PC-3 (cell line): Measurements from ENCODE around the gene ACTG1.

Source experiments
- CTCF ChIP-seq: fragments of 300-600 bp; sonication (generic); conservative IDR thresholded peaks from 2 replicates; pipeline ENCODE4 v1.5.1; 2017; ENCODE audit warnings: antibody characterized with exemption, low read depth, mild to moderate bottlenecking, low read length
- EZH2 ChIP-seq: fragments of 300-600 bp; sonication (generic); IDR thresholded peaks from one replicate; pipeline ENCODE4 v1.6.1; 2017; ENCODE audit warnings: antibody characterized with exemption, mild to moderate bottlenecking, low read length; ENCODE audit not compliant: unreplicated experiment
- EZH2phosphoT487 ChIP-seq: fragments of 300-600 bp; sonication (generic); IDR thresholded peaks from 2 replicates; pipeline ENCODE4 v1.6.1; 2018; ENCODE audit warnings: mild to moderate bottlenecking, antibody characterized with exemption, low read length, borderline replicate concordance

DNA sequence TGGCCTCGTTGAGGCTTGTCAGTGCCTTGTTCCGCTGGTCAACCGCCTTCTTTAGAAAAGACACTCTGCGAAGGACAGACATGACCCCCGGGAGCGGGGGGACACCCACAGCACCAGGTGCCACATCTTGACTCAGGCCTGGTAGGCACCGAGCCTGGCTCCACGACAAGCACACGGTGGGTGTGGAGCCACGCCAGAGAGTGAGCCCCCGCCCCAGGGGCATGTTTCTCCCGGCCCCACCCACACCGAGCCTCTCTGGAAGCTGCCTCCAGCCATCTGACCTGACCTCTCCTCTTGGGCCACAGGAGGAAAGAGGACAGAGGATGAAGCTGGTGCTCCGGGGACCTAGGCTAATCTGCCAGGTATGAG lies 35.0 kb upstream of the ACTG1 start:
- TF ChIP-seq CTCF (no peak), EZH2 (no peak), EZH2phosphoT487 (no peak)
